Neuronal stem cell (in vitro differentiated cells): ENCODE measurements around the gene ANO1.

Experiments used
- DNase-seq: peaks from one replicate; pipeline ENCODE4 v3.0.0-alpha.2; 2013; ENCODE audit warnings: low spot score
- H2AFZ ChIP-seq: one replicate; pipeline ENCODE4 v1.6.1; 2013; ENCODE audit warnings: mild to moderate bottlenecking, low read length, inconsistent platforms
- H2AK5ac ChIP-seq: 2 replicates; pipeline ENCODE4 v1.6.1; 2013; ENCODE audit warnings: low read depth, mild to moderate bottlenecking, inconsistent platforms, low read length, moderate library complexity, mixed read lengths
- H2BK120ac ChIP-seq: 2 replicates; pipeline ENCODE4 v1.6.1; 2013; ENCODE audit warnings: low read depth, mild to moderate bottlenecking, inconsistent platforms, low read length, moderate library complexity, mixed read lengths
- H2BK12ac ChIP-seq: one replicate; pipeline ENCODE4 v1.6.1; 2013; ENCODE audit warnings: low read length, inconsistent platforms
- H2BK15ac ChIP-seq: 2 replicates; pipeline ENCODE4 v1.6.1; 2013; ENCODE audit warnings: mild to moderate bottlenecking, low read length, inconsistent platforms, mixed read lengths
- H2BK5ac ChIP-seq: one replicate; pipeline ENCODE4 v1.6.1; 2013; ENCODE audit warnings: inconsistent platforms, mild to moderate bottlenecking, low read length, moderate library complexity
- H3K14ac ChIP-seq: one replicate; pipeline ENCODE4 v1.6.1; 2013; ENCODE audit warnings: low read length, inconsistent platforms
- H3K18ac ChIP-seq: 2 replicates; pipeline ENCODE4 v1.6.1; 2013; ENCODE audit warnings: low read length, inconsistent platforms
- H3K23ac ChIP-seq: 2 replicates; pipeline ENCODE4 v1.6.1; 2013; ENCODE audit warnings: low read depth, mild to moderate bottlenecking, mixed read lengths, low read length, inconsistent platforms; ENCODE audit not compliant: poor library complexity
- H3K27ac ChIP-seq: replicated peaks from 3 replicates; pipeline ENCODE4 v1.5.1; 2013; ENCODE audit warnings: low read length, inconsistent platforms
- H3K27me3 ChIP-seq, 3 experiments: 2 replicates each; pipeline ENCODE4 v1.6.1; 2013; ENCODE audit warnings: low read length in 3 of 3, mild to moderate bottlenecking in 2 of 3, inconsistent platforms in 1 of 3, low read depth in 1 of 3, mixed read lengths in 1 of 3, moderate library complexity in 1 of 3; ENCODE audit not compliant: control insufficient read depth in 3 of 3, insufficient read depth in 3 of 3
- H3K36me3 ChIP-seq, 2 donors: replicated peaks in 1 of 2; 2 replicates each; pipeline ENCODE4 v1.6.1; 2013; ENCODE audit warnings: low read length in 2 of 2; ENCODE audit not compliant: control insufficient read depth in 2 of 2, insufficient read depth in 2 of 2
- H3K4ac ChIP-seq: 2 replicates; pipeline ENCODE4 v1.6.1; 2013; ENCODE audit warnings: inconsistent platforms, mild to moderate bottlenecking, low read length, moderate library complexity
- H3K4me1 ChIP-seq, 2 donors: 1 replicate in 1 of 2; 2 replicates in 1 of 2; pipeline ENCODE4 v1.6.1; 2013; ENCODE audit warnings: low read length in 2 of 2, low read depth in 1 of 2; ENCODE audit not compliant: control insufficient read depth in 2 of 2, insufficient read depth in 1 of 2
- H3K4me2 ChIP-seq: one replicate; pipeline ENCODE4 v1.6.1; 2013; ENCODE audit warnings: mild to moderate bottlenecking, low read length, inconsistent platforms; ENCODE audit not compliant: insufficient read depth, poor library complexity, severe bottlenecking
- H3K4me3 ChIP-seq, 2 donors: 2 replicates each; pipeline ENCODE4 v1.5.1; 2013; ENCODE audit warnings: low read length in 2 of 2, mild to moderate bottlenecking in 2 of 2, inconsistent platforms in 1 of 2, moderate library complexity in 1 of 2
- H3K79me1 ChIP-seq: one replicate; pipeline ENCODE4 v1.6.1; 2013; ENCODE audit warnings: low read depth, mild to moderate bottlenecking, inconsistent platforms, low read length, moderate library complexity
- H3K9ac ChIP-seq: one replicate; pipeline ENCODE4 v1.6.1; 2013; ENCODE audit warnings: mild to moderate bottlenecking, low read depth, low read length, inconsistent platforms; ENCODE audit not compliant: poor library complexity
- H3K9me3 ChIP-seq, 2 donors: replicated peaks in 1 of 2; 2 replicates each; pipeline versions ENCODE3 to v1.6.1; 2013; ENCODE audit warnings: low read length in 2 of 2, mild to moderate bottlenecking in 2 of 2, inconsistent platforms in 1 of 2, low read depth in 1 of 2, mixed read lengths in 1 of 2, moderate library complexity in 1 of 2; ENCODE audit not compliant: control insufficient read depth in 2 of 2, insufficient read depth in 1 of 2
- H4K8ac ChIP-seq: one replicate; pipeline ENCODE4 v1.6.1; 2013; ENCODE audit warnings: low read depth, mild to moderate bottlenecking, inconsistent platforms, low read length, moderate library complexity
- H4K91ac ChIP-seq: one replicate; pipeline ENCODE4 v1.6.1; 2013; ENCODE audit warnings: low read length, low read depth, mild to moderate bottlenecking, inconsistent platforms; ENCODE audit not compliant: poor library complexity
- WGBS, 2 donors: extraction: QIAGEN DNeasy Blood & Tissue Kit; methylation state at CpG; one replicate each; pipeline ENCODE4 v1.1.7; 2013; ENCODE audit warnings: missing lambda C conversion rate in 2 of 2, mixed read lengths in 1 of 2; ENCODE audit not compliant: insufficient read length in 2 of 2, insufficient replicate concordance in 1 of 2; ENCODE audit errors: extremely low coverage in 2 of 2; 5-methylcytosine and 5-hydroxymethylcytosine counted together

ANO1 gene

GRCh38 chr11:70226967-70227366 lies 148.8 kb downstream of the ANO1 start:
- no peak overlapping the region for H2BK15ac ChIP-seq
- H3K79me1 ChIP-seq = no peaks in the 10 kb centered on the region
- no peak overlapping the region for H3K4ac ChIP-seq
- no peak overlapping the region for H3K4me3 ChIP-seq
- H3K9me3 ChIP-seq = no peaks in the 10 kb centered on the region
- H2BK12ac ChIP-seq = no peak overlapping the region
- no peak overlapping the region for H2BK5ac ChIP-seq
- H3K23ac ChIP-seq = no peak overlapping the region
- H2AFZ ChIP-seq = no peak overlapping the region
- peaks cover 2 to 5% of the 10 kb centered on the region in 2 donors for H3K4me1 ChIP-seq
- H3K14ac ChIP-seq = no peak overlapping the region
- no CpG with 5 or more reads among the region's 9 CpGs for WGBS, 2 donors
- H3K27me3 ChIP-seq = peaks cover 0 to 12% (median 0%) of the 10 kb centered on the region in 3 experiments
- H4K8ac ChIP-seq = no peak overlapping the region
- no peak overlapping the region for H3K4me2 ChIP-seq
- no peak overlapping the region for H3K27ac ChIP-seq
- no peaks in the 10 kb centered on the region for H3K36me3 ChIP-seq
- H2BK120ac ChIP-seq = no peak overlapping the region
- no peak overlapping the region for H4K91ac ChIP-seq
- no peak for DNase-seq
- H3K18ac ChIP-seq = peak overlapping the region; percentile 4
- H2AK5ac ChIP-seq = no peak overlapping the region
- no peak overlapping the region for H3K9ac ChIP-seq

DNA sequence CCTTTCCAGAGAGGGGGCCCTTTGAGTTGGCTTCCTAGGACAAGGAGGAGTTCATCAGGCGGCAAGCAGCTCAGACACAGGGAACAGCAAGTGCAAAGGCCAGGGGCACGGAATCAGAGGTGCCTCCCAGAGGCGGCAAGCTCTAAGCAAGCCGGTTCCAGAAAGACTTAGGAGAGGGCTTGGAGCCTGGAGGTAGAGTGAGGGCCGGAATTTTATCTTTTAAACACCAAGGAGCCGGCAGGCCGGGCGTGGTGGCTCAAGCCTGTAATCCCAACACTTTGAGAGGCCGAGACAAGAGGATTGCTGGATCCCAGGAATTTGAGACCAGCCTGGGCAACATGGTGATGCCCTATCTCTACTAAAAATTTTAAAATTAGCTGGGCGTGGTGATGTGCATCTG lies 151.6 kb downstream of the ANO1 start:
- H3K18ac ChIP-seq = peak overlapping the region; percentile 58
- no peak for DNase-seq
- no CpG with 5 or more reads among the region's 10 CpGs for WGBS, 2 donors

GRCh38 chr11:70230151-70230839 lies 152.2 kb downstream of the ANO1 start:
- Histone ChIP-seq H2AK5ac (no peak overlapping the region), H3K18ac (no peak overlapping the region)
- WGBS, 2 donors = no CpG with 5 or more reads among the region's 8 CpGs

More for the DNA sequence above, 151.6 kb downstream of the ANO1 start:
- peaks cover 2 to 5% of the 10 kb centered on the region in 2 donors for H3K4me1 ChIP-seq
- H2BK5ac ChIP-seq = peak overlapping the region; percentile 17
- H3K4me2 ChIP-seq = no peak overlapping the region
- no peak overlapping the region for H2BK120ac ChIP-seq
- no peaks in the 10 kb centered on the region for H3K79me1 ChIP-seq
- H2AK5ac ChIP-seq = peak overlapping the region; percentile 29
- H4K91ac ChIP-seq = no peak overlapping the region
- H4K8ac ChIP-seq = peak overlapping the region; percentile 31
- H3K27me3 ChIP-seq = peaks cover 0 to 14% (median 0%) of the 10 kb centered on the region in 3 experiments
- H2BK15ac ChIP-seq = no peak overlapping the region
- peaks cover 0 to 4% of the 10 kb centered on the region in 2 donors for H3K9me3 ChIP-seq
- no peaks in the 10 kb centered on the region for H3K36me3 ChIP-seq
- no peak overlapping the region for H3K23ac ChIP-seq
- H2BK12ac ChIP-seq = no peak overlapping the region
- no peak overlapping the region for H2AFZ ChIP-seq
- no peak overlapping the region for H3K27ac ChIP-seq
- no peak overlapping the region for H3K4ac ChIP-seq
- H3K9ac ChIP-seq = no peak overlapping the region
- H3K14ac ChIP-seq = no peak overlapping the region
- no peak overlapping the region for H3K4me3 ChIP-seq

GRCh38 chr11:70230840-70231710 lies 153.0 kb downstream of the ANO1 start:
- Histone ChIP-seq H4K91ac (no peak overlapping the region), H3K27ac (no peak overlapping the region), H2BK12ac (no peak overlapping the region), H3K4me1 (peaks cover 2 to 5% of the 10 kb centered on the region in 2 donors), H3K4me3 (no peak overlapping the region), H3K18ac (peak overlapping the region; percentile 0), H4K8ac (no peak overlapping the region), H3K23ac (peak overlapping the region; percentile 86), H3K36me3 (no peaks in the 10 kb centered on the region), H2BK15ac (peak overlapping the region; percentile 23), H2BK5ac (no peak overlapping the region), H3K9me3 (peaks cover 0 to 4% of the 10 kb centered on the region in 2 donors), H3K79me1 (no peaks in the 10 kb centered on the region), H2AFZ (peak overlapping the region; percentile 10), H2BK120ac (no peak overlapping the region), H2AK5ac (peak overlapping the region; percentile 88), H3K9ac (peak overlapping the region; percentile 30), H3K14ac (peak overlapping the region; percentile 84), H3K27me3 (peaks cover 0 to 14% (median 0%) of the 10 kb centered on the region in 3 experiments), H3K4ac (no peak overlapping the region), H3K4me2 (no peak overlapping the region)
- WGBS, 2 donors = no CpG with 5 or more reads among the region's 22 CpGs
- no peak for DNase-seq

More at GRCh38 chr11:70230151-70230839, 152.2 kb downstream of the ANO1 start:
- no peak overlapping the region for H3K9ac ChIP-seq
- H3K79me1 ChIP-seq = no peaks in the 10 kb centered on the region
- peaks cover 2 to 5% of the 10 kb centered on the region in 2 donors for H3K4me1 ChIP-seq
- H4K91ac ChIP-seq = no peak overlapping the region
- no peak overlapping the region for H3K4me3 ChIP-seq
- no peak overlapping the region for H3K4me2 ChIP-seq
- no peak overlapping the region for H3K4ac ChIP-seq
- no peak overlapping the region for H2AFZ ChIP-seq
- H3K23ac ChIP-seq = peak overlapping the region; percentile 86
- peaks cover 0 to 4% of the 10 kb centered on the region in 2 donors for H3K9me3 ChIP-seq
- H2BK5ac ChIP-seq = no peak overlapping the region
- no peak overlapping the region for H2BK12ac ChIP-seq
- peaks cover 0 to 14% (median 0%) of the 10 kb centered on the region in 3 experiments for H3K27me3 ChIP-seq
- no peak overlapping the region for H3K27ac ChIP-seq
- no peak overlapping the region for H2BK15ac ChIP-seq
- no peaks in the 10 kb centered on the region for H3K36me3 ChIP-seq
- H4K8ac ChIP-seq = no peak overlapping the region
- no peak overlapping the region for H3K14ac ChIP-seq
- DNase-seq = no peak
- no peak overlapping the region for H2BK120ac ChIP-seq
